Erythroblast (primary cell): Measurements from ENCODE around the gene LBX2.
A peak's percentile ranks its signal among the peaks of the same experiment; 100 is the strongest.

Experiments
- DNase-seq, 2 experiments: peaks; one replicate each; lab custom pipeline; 2025; lab: John Stamatoyannopoulos, UW
- GATA1 ChIP-seq: IDR thresholded peaks from 2 replicates; pipeline ENCODE4 v1.6.1; 2011; ENCODE audit warnings: low read depth, mild to moderate bottlenecking, control low read depth, low read length, moderate library complexity
- POLR2A ChIP-seq: IDR thresholded peaks from 2 replicates; pipeline ENCODE4 v1.6.1; 2011; ENCODE audit warnings: mild to moderate bottlenecking, low read length

The LBX2 gene, protein sequence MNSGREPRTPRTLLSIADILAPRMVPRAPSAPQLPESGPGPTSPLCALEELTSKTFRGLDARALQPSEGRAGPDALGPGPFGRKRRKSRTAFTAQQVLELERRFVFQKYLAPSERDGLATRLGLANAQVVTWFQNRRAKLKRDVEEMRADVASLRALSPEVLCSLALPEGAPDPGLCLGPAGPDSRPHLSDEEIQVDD

DNA sequence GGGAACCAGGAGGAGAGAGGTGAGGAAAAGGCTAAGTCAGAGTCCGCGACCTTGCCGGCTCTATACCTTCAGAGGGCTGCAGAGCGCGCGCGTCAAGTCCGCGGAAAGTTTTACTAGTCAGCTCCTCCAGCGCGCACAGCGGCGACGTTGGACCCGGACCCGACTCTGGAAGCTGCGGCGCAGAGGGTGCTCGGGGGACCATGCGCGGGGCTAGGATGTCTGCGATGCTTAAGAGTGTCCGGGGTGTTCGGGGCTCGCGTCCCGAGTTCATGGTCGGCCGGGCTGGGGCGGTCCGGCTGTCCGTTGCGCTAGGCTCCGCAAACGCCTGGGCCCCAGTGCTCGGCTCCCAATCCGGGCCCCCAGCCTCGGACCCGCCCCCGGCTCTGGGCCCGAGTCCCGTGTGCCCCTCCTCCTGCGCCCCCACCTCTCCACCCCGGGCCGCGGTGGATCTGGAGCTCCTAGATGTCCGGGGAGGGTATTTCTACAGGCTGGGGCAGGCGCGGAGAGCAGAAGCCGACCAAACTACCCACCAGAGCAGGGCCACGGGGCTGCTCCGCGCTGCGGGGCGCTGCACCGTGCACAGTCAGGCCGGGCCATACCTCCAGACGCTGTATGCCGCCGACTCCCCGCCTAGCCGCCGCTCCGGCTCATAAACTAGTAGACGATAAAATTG lies at the start of gene LBX2:
LBX2 (minus strand) TSS at position 337 of the 673 bp plus-strand sequence; CDS start at position 271, 66 bp downstream.
- TF ChIP-seq GATA1 (no peak), POLR2A (no peak)
- peak; percentile 46 to 56 for DNase-seq

DNA sequence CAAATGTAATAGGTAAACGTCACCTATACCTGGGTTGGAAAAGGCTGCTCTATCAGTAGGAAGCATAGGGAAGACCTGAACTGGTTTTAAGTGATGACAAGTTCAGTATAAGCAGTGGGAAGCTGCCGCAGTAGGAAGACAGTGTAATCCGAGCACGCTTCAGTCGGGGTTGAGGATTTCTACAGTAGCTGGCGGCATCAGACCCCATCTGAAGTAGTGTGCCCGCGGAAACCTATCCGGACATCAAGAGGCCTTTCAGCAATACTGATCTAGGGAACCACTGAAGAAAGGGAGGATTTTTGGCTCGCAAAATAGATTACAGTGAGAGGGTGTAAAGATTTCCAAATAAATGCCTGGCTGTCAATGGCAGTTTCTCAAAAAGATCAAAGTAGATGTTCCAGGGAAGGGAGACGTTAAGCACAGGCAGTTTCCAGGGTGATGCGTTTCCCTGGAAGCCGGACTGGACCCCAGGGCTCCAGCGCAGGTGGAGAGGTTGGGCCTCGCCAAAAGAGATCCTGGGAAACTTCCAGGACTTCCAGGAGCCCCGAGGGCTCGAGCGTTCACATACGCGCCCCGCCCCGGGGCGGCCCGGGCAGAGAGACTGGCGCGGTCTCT lies 49.0 kb upstream of the LBX2 start:
- DNase-seq = no peak
- TF ChIP-seq POLR2A = peak; percentile 44
- TF ChIP-seq GATA1 = no peak

DNA sequence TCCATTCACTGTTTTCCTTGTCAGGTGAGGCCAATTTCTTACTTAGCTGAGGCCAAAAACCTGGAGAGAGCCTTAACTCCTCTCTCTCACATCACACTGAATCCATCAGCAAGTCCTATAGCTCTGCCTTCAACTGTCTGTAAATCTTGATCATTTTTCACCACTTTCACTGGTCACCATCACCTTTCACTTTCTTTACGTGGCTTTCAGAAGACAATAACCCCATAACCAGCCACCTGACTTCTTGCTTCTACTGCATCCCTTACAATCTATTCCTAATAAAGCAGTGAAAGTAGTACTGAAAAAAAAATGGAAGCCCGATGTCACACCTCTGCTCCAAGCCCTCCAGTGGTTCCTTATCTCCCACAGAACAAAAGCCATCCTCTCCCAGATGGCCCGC lies 46.6 kb upstream of the LBX2 start:
- no peak for DNase-seq
- no peak for TF ChIP-seq POLR2A
- TF ChIP-seq GATA1 = no peak

DNA sequence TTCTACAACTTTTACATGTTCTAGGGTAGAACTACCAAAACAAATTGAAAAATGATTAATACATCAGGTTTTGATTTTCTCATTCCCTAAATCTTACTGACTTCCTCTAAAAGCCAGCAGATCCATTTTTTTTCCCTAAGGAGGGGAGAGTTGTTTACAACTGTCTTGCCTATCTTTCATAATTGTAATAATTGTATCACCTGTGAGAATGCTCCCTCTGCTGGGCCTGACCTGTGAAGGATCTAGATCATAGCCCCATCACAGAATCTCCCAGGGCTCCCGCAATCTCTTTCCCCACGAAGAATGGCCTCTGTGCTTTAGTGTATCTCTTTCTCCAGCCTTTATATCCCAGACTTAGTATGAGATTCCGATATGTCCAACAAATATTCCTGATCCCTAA lies 45.2 kb upstream of the LBX2 start:
- no peak for DNase-seq
- TF ChIP-seq GATA1 = no peak
- TF ChIP-seq POLR2A = no peak

DNA sequence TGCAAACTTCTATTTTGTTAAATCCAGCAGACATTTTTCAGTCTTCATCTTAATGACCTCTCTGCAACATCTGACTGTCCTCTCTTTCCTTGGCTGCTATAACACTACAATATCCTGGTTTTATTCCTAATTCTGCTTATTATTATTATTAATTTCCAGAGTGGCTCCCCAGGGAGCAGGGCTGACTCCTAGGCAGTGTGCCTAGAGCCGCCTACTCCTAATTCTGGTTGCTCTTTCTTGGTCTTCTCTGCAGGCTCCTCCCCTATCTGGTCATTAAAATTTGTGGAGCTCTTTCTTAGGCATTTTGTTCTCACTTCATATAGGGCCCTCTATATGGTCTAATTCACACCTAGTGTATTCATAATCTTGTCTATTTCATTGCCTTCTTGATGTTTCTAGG lies 43.6 kb upstream of the LBX2 start:
- DNase-seq = no peak
- TF ChIP-seq GATA1 (no peak), POLR2A (no peak)

DNA sequence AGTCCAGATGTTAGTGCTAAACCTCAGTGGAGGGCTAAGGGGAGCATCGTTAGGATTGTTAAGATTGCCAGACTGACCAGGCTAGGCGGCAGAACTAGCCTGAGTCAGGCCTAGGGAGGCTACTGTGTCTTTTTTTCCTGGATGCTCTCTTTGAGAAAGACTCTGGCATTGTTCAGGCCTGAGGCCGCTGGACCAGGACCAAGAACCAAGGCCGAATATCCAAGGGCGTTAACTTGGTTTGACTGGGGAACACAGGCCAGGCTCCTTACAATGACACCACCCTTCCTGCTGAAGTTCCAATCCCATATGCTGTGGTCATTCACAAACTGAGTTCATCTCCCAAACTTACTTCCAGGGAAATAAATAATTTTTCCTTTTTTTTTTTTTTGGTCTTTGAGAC lies 40.9 kb upstream of the LBX2 start:
- no peak for TF ChIP-seq GATA1
- TF ChIP-seq POLR2A = no peak

DNA sequence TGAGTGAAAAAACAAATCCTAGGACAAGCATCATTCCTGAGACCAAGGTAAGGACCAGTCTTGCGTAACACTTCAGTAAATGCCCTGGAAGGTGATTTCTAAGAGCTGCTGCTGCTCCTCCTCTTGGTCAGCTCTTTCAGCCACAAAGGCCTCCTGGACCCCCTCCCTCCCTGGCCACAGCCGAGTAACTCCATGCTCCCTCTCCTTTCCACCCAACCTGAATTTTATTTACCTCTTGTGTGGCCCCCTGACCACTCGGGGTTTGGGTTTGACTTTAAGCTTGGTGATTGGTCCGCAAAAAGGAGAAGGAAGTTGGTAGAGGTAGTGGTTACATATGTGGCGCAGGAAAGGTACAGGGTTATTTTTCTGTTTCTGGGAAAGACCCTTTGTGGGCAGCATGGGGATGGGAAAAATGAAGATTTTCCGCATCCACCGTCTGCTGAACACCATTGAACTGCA lies 39.5 kb upstream of the LBX2 start:
- no peak for TF ChIP-seq POLR2A
- TF ChIP-seq GATA1 = no peak
- DNase-seq = no peak

More for the DNA sequence above, 40.9 kb upstream of the LBX2 start:
- DNase-seq = no peak

DNA sequence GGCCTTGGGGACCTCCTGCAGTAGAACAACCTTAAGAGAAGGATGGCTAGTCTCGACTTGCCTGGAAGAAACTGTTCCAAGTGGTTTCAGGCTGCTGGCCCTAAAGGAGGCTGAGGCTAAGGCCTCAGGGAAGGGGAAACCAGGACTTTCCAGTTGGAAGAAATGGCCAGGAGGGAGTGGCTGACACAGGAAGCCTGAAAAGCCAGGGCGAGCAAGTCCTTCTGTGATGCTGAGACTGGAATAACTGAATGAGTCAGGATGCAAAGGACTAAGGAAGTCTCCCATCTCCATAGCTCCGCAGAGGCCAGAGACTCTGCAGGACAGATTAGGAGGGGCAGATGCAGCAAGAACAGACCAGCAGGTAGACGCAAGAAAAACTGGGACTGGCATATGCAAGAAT lies 37.7 kb upstream of the LBX2 start:
- TF ChIP-seq GATA1 (no peak), POLR2A (no peak)

DNA sequence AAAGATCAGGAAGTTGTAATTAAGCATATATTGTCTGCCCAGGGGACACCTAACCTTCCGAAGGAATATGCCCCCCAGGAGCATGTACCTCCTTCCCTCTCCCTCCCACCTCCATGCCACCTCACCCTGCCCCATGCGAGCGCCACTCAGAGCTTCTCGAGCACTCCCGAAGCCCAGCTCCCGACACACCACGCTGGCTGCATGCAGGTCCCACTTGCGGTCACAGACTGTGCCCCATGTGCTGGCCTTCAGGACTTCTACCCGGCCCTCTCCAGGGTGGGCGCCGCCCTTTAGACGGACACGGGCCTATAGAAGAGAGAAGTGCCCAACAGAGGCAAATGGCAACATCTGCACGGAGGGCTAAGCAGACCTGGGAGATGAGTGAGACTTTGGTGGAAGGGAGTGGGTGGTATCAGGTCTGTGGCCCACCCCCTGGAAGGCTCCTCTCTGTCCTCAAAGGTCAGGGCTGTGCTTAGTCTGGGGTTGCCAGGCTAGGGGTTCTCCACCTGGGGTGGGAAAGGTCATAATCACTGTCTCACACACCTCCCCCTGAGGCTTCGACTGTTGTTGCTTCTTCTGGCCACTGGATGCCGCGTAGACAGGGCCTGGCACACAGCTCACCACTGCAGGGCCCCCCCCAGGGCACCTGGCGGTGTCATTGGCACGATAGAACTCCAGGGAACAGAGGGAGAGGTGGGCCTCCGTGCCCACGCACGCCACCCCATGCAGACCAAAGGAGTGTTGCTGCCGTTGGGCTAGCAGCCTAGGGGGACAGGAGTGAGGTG lies 37.0 kb upstream of the LBX2 start:
- TF ChIP-seq POLR2A (no peak), GATA1 (no peak)
- no peak for DNase-seq

More for the DNA sequence above, 37.7 kb upstream of the LBX2 start:
- no peak for DNase-seq

DNA sequence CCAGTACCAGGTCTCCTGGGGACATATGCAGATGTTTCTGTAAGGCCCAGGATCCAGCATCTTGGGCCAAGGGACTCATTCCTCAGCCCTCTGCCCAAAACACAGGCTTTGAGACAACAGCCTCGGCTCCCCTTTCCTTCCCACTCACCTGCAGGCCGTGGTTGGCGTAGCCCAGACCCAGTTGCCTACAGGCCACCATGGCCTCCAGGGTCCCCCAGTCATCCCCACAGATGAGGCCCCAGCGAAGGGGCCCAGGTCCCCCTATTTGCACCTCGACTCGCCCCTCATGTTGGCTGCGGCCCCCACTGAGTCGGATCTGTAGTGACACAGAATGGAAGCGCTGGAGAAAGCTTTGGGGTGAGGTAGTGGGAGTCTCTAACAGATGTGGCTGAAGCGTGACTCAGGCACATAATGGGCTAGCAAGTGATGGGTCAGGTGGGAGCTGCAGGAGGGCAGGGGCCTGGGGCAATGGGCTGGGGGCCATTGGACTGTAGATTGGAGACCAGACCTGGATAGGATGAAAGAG lies 36.1 kb upstream of the LBX2 start:
- DNase-seq = no peak
- no peak for TF ChIP-seq GATA1
- TF ChIP-seq POLR2A = no peak

DNA sequence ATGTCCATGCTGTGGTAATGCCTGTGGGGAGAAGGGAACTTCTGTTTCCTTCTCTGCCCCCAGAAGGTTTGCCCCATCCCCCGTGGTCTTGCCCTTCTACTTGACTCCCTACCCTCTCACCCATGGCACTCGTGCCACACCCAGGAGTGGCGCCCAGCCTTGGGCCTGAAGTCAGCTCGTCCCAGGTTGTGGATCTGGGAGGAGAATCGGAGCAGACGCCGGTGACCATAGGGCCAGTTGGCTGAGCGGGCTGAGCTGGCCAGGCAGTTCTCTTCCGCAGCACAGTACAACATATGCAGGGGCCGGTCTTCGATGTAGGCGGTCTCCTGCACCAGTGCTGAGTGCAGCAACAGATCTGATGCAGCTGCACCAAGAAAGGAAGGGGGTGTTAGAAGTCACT lies 35.0 kb upstream of the LBX2 start:
- TF ChIP-seq GATA1 (no peak), POLR2A (peak; percentile 13)
- no peak for DNase-seq

DNA sequence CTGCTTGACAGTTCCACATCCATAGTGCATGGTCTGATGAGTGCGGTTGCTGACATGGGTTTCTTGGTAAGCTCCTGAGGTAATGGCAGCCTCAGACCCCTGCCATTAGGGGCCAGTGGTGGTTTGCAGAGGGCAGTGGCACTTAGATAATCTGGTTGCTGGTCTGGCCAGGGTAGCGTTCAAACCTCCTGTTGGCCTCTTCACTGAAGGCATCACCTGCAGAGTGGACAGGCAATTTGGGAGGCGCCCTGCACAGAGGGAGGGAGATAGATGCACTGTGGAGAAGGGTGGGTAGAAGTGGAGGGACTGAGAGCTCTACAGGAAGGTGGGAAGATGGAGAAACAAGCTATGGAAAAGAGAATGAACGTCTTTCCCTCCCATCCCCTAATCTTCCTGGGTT lies 34.1 kb upstream of the LBX2 start:
- no peak for DNase-seq

DNA sequence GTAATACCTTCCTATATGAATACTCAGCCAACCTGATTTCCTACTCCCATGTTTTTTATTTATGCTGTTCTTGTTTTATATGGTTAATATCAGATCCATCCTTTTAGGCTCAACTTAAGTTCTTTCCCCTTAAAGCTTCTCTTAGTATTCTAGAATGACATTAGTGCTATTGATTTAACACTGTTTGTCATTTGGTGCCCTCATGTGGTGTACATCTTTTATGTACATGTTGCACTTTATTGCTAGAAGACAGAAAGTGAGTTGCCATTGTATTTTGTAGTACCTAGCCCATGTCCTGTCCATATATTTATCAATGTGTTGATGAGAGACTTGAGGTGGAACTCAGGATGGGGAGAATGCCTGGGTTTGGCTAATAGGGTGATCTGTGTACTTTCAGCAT lies 32.8 kb upstream of the LBX2 start:
- DNase-seq = peak; percentile 70 to 81
- TF ChIP-seq GATA1 = no peak
- no peak for TF ChIP-seq POLR2A

More for the DNA sequence above, 34.1 kb upstream of the LBX2 start:
- no peak for TF ChIP-seq GATA1
- peak; percentile 29 for TF ChIP-seq POLR2A

DNA sequence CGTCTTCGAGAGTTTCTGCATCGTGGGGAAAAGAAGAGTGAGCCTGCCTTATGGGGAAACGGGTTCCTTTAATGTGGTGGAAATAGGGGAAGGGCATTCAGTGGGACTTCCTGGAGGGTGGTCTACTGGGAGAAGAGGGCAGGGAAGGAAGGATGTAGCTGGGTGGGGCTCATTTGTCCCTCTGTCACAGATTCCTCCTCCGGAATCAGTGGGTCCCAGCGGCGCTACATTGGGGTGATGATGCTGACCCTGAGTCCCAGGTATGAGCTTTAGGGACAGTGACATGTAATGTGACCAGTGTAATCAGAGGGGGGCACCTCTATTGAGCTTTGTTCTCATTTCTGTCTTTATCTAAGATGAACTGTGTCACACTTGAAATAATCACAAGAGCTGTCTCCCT lies 32.3 kb upstream of the LBX2 start:
- TF ChIP-seq POLR2A = no peak
- TF ChIP-seq GATA1 = no peak
- no peak for DNase-seq
